Measurements from ENCODE around the gene SHC3.
"Not testable (repeated sequence)": the region's sequence is repeated elsewhere in the genome, so short reads cannot be mapped to it uniquely, and the experiment has no call there.

SHC3 gene, protein sequence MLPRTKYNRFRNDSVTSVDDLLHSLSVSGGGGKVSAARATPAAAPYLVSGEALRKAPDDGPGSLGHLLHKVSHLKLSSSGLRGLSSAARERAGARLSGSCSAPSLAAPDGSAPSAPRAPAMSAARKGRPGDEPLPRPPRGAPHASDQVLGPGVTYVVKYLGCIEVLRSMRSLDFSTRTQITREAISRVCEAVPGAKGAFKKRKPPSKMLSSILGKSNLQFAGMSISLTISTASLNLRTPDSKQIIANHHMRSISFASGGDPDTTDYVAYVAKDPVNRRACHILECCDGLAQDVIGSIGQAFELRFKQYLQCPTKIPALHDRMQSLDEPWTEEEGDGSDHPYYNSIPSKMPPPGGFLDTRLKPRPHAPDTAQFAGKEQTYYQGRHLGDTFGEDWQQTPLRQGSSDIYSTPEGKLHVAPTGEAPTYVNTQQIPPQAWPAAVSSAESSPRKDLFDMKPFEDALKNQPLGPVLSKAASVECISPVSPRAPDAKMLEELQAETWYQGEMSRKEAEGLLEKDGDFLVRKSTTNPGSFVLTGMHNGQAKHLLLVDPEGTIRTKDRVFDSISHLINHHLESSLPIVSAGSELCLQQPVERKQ

DNA sequence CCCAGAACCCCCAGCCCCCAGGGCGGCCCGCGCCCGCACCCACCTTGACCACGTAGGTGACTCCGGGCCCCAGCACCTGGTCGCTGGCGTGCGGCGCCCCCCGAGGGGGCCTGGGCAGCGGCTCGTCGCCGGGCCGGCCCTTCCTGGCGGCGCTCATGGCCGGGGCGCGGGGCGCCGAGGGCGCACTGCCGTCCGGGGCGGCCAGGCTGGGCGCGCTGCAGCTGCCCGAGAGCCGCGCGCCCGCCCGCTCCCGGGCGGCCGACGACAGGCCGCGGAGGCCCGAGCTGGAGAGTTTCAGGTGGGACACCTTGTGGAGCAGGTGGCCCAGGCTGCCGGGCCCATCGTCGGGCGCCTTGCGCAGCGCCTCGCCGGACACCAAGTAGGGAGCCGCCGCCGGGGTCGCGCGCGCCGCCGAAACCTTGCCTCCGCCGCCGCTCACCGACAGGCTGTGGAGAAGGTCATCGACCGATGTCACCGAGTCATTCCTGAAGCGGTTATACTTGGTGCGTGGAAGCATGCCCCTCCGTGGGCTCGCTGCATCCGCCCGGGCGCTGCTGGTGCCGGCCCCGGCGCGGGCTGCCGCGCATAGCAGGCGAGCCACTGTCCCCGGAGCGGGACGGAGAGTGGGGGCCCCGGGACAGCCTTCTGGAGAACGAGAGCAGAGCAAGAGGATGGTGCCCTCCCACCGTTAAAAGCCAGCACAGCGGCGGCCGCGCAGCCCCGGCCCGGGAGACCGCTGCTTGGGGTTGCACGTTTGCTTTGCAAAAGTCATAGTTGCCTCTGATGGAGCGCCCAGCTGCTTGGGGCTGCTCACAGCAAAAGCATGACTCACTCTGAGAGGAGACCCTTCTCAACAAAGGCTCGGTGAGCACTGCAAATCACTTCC, at the start of gene SHC3:
Gene SHC3, minus strand, starts transcription at position 875 of the 886 bp plus-strand sequence. Its CDS starts 358 bp downstream, at position 517.
- peak within 1 kb of the TSS; percentile 51 for H2AFZ ChIP-seq (ENCODE audit: low read depth, low read length)
- no peaks in the 10 kb centered on the region for H3K9me3 ChIP-seq (ENCODE audit: low read length)
- H3K36me3 ChIP-seq (ENCODE audit: insufficient read depth, low read length) = no peaks in the 10 kb centered on the region
- peak within 1 kb of the TSS; percentile 77 for H3K4me3 ChIP-seq (ENCODE audit: low read length)
- peaks cover 59% of the 10 kb centered on the region for H3K4me1 ChIP-seq (ENCODE audit: insufficient read depth, low read length)
- H3K27me3 ChIP-seq (ENCODE audit: insufficient read depth, low read length) = no peaks in the 10 kb centered on the region

DNA sequence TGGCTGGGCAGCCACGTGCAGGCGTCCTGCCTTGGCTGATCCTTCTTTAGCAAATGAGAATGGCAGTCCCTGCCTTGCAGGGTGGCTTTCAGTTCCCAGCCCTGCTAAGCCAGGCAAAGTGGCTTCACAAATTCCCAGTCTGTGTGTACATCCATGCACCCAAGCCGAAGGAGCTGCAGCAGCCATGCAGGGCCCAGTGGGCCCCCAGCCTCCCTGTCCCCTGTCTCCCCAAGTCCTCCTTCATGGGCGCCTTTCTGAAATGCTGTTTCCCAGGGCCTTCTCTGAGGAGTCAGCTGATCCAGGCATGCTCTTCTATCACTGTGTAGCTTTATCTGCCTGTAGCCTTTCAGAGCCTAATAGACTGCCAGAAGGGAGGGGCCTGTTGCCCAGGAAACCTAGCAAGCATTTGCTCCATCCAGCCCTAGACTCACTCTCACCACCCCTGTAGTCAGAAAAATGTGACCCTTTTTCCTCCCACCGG, 47.4 kb upstream of the SHC3 start:
- no peaks in the 10 kb centered on the region for H3K27me3 ChIP-seq (ENCODE audit: insufficient read depth, low read length)
- peaks cover 29% of the 10 kb centered on the region for H3K4me1 ChIP-seq (ENCODE audit: insufficient read depth, low read length)
- H3K9me3 ChIP-seq (ENCODE audit: low read length) = no peaks in the 10 kb centered on the region
- peak overlapping the region; percentile 34 for H3K4me3 ChIP-seq (ENCODE audit: low read length)
- H2AFZ ChIP-seq (ENCODE audit: low read depth, low read length) = peak overlapping the region; percentile 13
- H3K36me3 ChIP-seq (ENCODE audit: insufficient read depth, low read length) = no peaks in the 10 kb centered on the region

DNA sequence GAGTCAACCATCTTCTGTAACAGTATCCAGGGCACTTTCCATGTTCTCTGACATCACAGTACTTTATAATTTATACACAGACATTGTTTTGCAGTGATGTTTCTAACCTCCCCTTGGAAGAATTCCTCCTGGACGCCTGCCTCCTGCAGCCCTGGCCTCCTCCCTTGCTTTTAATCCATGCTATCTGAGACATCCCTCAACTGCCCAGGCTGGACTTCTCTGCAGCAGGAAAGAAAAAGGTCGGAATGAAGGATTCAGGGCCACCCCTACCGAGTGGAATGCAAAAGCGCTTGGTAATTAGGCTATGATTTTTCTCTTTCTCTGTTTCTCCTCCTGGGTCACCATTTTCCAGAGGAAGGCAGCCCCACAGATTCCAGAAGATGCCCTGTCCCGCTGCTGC, 47.0 kb upstream of the SHC3 start:
- Histone ChIP-seq H3K4me1 (ENCODE audit: insufficient read depth, low read length) (peaks cover 29% of the 10 kb centered on the region), H3K9me3 (ENCODE audit: low read length) (no peaks in the 10 kb centered on the region), H3K4me3 (ENCODE audit: low read length) (peak overlapping the region; percentile 34), H2AFZ (ENCODE audit: low read depth, low read length) (peak overlapping the region; percentile 13), H3K36me3 (ENCODE audit: insufficient read depth, low read length) (no peaks in the 10 kb centered on the region), H3K27me3 (ENCODE audit: insufficient read depth, low read length) (no peaks in the 10 kb centered on the region)

DNA sequence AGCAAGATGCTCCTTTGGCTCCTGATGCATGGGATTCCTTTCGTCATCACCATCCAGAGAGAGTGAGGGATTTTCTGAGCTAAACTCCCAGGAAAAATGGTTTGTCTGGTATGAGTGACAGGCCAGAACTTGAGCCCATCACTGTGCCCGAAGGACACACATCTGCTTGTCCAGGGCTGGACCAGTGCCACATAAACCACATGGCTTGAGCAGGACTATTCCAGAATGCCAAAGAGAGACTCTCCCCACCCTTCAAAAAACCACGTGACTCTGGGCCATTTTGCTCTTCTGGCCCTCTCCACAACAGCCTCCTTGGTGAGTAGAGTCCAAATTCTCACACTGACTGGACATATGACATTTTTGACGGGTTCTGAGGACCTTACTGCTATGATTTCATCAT, 46.4 kb upstream of the SHC3 start:
- Histone ChIP-seq H3K9me3 (ENCODE audit: low read length) (no peaks in the 10 kb centered on the region), H3K4me3 (ENCODE audit: low read length) (no peak overlapping the region), H3K36me3 (ENCODE audit: insufficient read depth, low read length) (no peaks in the 10 kb centered on the region), H2AFZ (ENCODE audit: low read depth, low read length) (no peak overlapping the region), H3K27me3 (ENCODE audit: insufficient read depth, low read length) (no peaks in the 10 kb centered on the region), H3K4me1 (ENCODE audit: insufficient read depth, low read length) (peaks cover 30% of the 10 kb centered on the region)

DNA sequence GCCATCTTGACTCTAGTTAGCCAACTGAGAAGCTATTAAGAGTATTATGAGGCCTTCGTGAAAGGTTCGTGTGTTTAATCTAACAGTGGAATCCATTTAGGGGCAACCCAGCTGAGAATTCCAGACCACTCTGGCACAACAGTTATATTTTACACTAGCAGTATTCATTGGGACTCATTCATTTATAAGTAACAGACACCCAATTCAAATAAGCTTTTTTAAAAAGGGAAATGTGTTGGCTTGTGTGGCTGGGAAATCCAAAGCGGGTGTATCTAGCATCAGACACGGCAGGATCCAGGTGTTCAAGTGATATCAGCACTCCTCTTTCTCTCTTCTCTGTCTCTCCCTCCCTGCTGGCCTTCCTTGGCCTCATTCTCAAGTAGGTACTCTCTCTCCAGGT, 46.0 kb upstream of the SHC3 start:
- H2AFZ ChIP-seq (ENCODE audit: low read depth, low read length) = no peak overlapping the region

DNA sequence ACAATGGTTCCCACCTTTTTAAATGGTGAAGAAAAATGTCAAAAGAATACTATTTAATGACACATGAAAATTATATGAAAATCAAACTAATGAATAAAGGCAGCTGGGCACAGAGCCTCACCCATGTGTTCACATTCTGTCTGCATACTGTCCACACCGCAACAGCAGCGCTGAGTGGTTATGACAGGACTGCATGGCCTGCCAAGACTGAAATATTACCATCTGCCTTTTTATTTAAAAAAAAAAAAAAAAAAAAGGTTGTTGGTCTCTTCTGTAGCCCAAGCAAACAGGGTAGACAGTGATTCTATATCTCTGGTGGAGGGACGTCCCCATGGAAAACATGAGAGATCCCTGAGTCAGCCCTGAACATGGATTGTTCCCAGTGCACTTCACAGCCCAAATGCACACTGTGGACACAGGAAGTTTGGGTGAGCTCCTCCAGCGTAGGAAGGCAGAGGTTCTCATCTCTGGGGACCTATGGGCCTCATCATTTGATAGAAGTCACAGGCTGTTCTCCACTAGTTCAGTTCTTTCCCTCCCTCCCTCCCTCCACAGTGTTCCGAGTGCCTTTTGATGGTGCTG, 44.9 kb upstream of the SHC3 start:
- Histone ChIP-seq H3K4me3 (ENCODE audit: low read length) (no peak overlapping the region), H2AFZ (ENCODE audit: low read depth, low read length) (no peak overlapping the region), H3K9me3 (ENCODE audit: low read length) (no peaks in the 10 kb centered on the region), H3K4me1 (ENCODE audit: insufficient read depth, low read length) (peaks cover 45% of the 10 kb centered on the region), H3K27me3 (ENCODE audit: insufficient read depth, low read length) (no peaks in the 10 kb centered on the region), H3K36me3 (ENCODE audit: insufficient read depth, low read length) (no peaks in the 10 kb centered on the region)

More for the DNA sequence above, 46.0 kb upstream of the SHC3 start:
- H3K4me1 ChIP-seq (ENCODE audit: insufficient read depth, low read length) = peaks cover 34% of the 10 kb centered on the region
- H3K9me3 ChIP-seq (ENCODE audit: low read length) = no peaks in the 10 kb centered on the region
- H3K27me3 ChIP-seq (ENCODE audit: insufficient read depth, low read length) = no peaks in the 10 kb centered on the region
- H3K36me3 ChIP-seq (ENCODE audit: insufficient read depth, low read length) = no peaks in the 10 kb centered on the region
- H3K4me3 ChIP-seq (ENCODE audit: low read length) = no peak overlapping the region

DNA sequence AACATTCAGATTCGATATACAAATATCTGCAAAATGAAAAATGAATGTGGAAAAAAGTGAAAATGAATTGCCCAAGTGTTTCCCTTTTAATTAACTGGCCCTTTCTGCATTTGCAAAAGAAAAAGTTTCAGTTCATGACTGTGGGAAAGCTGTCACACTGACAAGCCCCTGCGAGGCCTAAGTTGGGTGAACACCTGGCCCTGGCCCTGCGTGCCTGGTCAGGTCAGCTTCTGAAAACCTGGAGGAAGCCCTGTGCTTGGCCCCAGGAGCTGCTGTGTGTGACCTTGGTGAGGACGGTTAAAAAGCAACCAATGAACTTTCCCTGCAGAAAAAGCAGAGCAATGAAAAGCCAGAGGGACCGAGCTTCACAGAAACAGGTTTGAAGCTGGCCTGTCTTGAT, 41.0 kb upstream of the SHC3 start:
- Histone ChIP-seq H3K4me3 (ENCODE audit: low read length) (no peak overlapping the region), H3K4me1 (ENCODE audit: insufficient read depth, low read length) (peaks cover 26% of the 10 kb centered on the region), H3K27me3 (ENCODE audit: insufficient read depth, low read length) (no peaks in the 10 kb centered on the region), H3K9me3 (ENCODE audit: low read length) (peaks cover 1% of the 10 kb centered on the region), H3K36me3 (ENCODE audit: insufficient read depth, low read length) (no peaks in the 10 kb centered on the region), H2AFZ (ENCODE audit: low read depth, low read length) (no peak overlapping the region)

DNA sequence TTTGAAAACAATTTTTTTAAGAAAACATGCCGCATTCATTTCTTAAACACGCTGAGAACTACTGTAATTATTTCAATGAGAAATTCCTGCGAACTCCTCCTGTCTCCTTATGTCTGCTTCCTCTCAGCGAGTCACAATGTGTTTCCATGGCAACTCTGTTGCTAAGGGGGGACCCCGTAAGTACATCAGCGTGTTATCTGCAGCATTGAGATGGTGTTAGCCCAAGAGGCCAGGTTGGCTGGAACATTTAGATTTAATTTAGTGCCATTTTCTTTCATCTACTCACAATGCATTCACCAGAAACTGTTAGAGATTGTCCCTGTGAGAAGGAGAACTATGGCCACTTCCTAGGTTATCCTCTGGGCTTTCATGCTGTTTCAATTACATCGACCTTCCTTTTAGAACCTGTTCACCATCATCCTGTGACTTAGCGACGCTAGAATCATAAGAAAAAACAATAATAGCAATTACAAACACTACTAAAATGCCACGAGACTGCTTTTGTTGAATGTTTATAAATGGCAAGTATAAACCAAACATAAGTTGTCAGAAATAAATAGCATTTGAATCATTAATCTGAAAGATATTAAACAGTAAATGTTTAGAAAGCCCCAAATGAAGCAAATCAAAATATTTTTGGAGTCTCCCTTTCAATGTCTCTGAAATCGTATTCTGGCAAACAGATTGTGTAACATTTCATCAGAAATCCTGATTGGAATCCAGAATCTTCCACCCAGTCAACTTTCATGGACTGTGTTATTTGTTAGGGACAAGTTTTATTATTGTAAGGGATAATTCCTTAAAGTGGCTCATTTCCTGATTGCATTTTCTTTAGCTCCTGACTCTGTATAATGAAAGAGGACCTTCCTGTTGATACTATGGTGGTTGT, 39.7 kb upstream of the SHC3 start:
- Histone ChIP-seq H3K9me3 (ENCODE audit: low read length) (peaks cover 1% of the 10 kb centered on the region), H3K4me3 (ENCODE audit: low read length) (no peak overlapping the region), H3K27me3 (ENCODE audit: insufficient read depth, low read length) (no peaks in the 10 kb centered on the region)

DNA sequence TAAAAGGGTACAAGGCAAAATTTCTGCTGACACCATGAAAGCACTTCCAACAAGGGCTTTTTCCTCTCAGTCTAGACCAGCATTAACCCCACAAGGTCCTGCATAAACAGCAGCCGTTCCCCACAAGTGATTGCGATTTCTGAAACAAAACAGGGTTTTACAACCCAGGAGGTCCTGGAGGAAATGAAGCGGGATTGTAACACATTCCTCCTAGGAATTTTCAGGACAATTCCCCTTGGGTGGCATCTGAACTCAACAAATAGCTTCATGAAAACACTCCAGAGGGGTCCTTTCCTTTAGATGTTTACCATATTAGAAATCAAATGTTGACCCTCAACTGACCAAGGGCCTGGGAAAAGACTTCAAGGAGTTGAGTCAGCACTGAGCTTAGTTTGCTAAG, 36.7 kb upstream of the SHC3 start:
- Histone ChIP-seq H2AFZ (ENCODE audit: low read depth, low read length) (no peak overlapping the region), H3K4me3 (ENCODE audit: low read length) (no peak overlapping the region), H3K36me3 (ENCODE audit: insufficient read depth, low read length) (no peaks in the 10 kb centered on the region), H3K9me3 (ENCODE audit: low read length) (peaks cover 1% of the 10 kb centered on the region), H3K27me3 (ENCODE audit: insufficient read depth, low read length) (no peaks in the 10 kb centered on the region), H3K4me1 (ENCODE audit: insufficient read depth, low read length) (peaks cover 26% of the 10 kb centered on the region)

More for the DNA sequence above, 39.7 kb upstream of the SHC3 start:
- no peaks in the 10 kb centered on the region for H3K36me3 ChIP-seq (ENCODE audit: insufficient read depth, low read length)
- no peak overlapping the region for H2AFZ ChIP-seq (ENCODE audit: low read depth, low read length)
- peaks cover 26% of the 10 kb centered on the region for H3K4me1 ChIP-seq (ENCODE audit: insufficient read depth, low read length)

DNA sequence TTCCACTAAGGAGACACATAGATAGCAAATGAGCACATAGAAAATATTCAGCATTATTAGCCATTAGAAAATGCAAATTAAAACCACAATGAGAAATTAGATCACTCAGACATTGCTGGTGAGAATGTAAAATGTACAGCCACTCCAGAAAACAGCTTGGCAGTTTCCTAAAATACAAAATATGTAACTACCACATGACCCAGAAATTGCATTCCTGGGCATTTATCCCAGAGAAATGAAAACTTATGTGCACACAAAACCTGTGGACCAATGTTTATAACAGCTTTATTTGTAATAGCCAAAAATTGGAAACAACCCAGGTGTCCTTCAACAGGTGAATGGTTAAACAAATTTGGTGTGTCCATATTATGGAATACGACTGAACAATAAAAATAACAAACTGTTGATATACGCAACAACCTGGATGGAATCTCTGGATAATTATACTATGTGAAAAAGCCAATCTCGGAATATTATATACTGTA, 34.8 kb upstream of the SHC3 start:
- H2AFZ ChIP-seq (ENCODE audit: low read depth, low read length) = no peak overlapping the region
- no peaks in the 10 kb centered on the region for H3K27me3 ChIP-seq (ENCODE audit: insufficient read depth, low read length)
- peaks cover 10% of the 10 kb centered on the region for H3K4me1 ChIP-seq (ENCODE audit: insufficient read depth, low read length)
- H3K36me3 ChIP-seq (ENCODE audit: insufficient read depth, low read length) = no peaks in the 10 kb centered on the region
- H3K9me3 ChIP-seq (ENCODE audit: low read length) = peaks cover 1% of the 10 kb centered on the region
- no peak overlapping the region for H3K4me3 ChIP-seq (ENCODE audit: low read length)

DNA sequence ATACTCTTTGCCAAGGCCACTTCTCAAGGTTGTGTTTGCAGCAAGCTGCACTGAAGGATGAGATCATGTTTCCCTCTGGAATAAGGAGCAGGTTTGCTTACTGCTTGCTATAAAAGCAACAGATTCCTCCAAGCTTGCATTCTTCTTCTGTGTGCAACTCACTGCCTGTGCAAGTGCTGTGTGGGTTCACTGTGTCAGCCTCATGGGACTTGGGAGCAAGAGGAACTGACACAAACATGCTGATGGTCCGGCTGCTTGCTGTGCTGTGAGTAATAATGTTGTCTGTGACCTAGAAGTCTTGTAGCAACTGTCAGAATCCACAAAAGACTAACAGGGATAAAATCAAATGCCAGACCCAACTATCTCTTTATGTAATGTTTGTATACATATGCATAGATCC, 33.6 kb upstream of the SHC3 start:
- peaks cover 1% of the 10 kb centered on the region for H3K9me3 ChIP-seq (ENCODE audit: low read length)
- H3K36me3 ChIP-seq (ENCODE audit: insufficient read depth, low read length) = no peaks in the 10 kb centered on the region
- no peak overlapping the region for H2AFZ ChIP-seq (ENCODE audit: low read depth, low read length)
- H3K4me3 ChIP-seq (ENCODE audit: low read length) = no peak overlapping the region
- H3K4me1 ChIP-seq (ENCODE audit: insufficient read depth, low read length) = no peaks in the 10 kb centered on the region
- no peaks in the 10 kb centered on the region for H3K27me3 ChIP-seq (ENCODE audit: insufficient read depth, low read length)

DNA sequence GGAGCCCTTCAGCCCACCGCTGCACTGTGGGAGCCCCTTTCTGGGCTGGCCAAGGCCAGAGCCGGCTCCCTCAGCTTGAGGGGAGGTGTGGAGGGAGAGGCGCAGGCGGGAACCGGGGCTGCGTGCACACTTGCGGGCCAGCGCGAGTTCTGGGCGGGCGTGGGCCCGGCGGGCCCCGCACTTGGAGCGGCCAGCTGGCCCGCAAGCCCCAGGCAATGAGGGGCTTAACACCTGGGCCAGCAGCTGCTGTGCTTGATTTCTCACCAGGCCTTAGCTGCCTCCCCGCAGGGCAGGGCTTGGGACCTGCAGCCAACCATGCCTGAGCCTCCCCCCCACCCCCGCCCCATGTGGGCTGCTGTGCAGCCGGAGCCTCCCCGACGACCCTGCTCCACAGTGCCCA, 30.7 kb upstream of the SHC3 start:
- H2AFZ ChIP-seq (ENCODE audit: low read depth, low read length); H3K36me3 ChIP-seq (ENCODE audit: insufficient read depth, low read length); H3K9me3 ChIP-seq (ENCODE audit: low read length); H3K4me3 ChIP-seq (ENCODE audit: low read length); H3K27me3 ChIP-seq (ENCODE audit: insufficient read depth, low read length); H3K4me1 ChIP-seq (ENCODE audit: insufficient read depth, low read length): not testable (repeated sequence)

All from neuron (in vitro differentiated cells).